Measurements from ENCODE around the gene AGTPBP1.

The AGTPBP1 gene

DNA sequence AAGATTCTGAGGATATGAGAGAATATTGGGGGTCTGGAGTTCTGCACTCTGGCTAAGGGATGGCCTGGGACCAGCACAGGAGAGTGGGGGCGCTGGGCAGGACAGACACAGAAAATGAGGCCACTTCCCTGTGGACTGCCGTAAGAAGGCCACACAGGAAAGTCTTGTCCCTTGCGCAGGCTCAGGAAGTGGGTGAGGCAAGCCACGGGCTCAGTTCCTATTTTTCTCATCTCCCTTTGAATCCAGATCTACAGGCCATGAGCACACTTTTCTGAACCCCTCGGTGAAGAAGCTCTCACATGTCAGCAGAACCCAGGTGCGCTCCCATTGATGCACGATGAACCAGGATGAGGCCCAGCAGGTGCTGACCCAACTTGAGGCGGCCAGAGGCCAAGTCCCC lies 207.4 kb downstream of the AGTPBP1 start:
- Histone ChIP-seq H3K27me3 (replicated peaks; ENCODE audit: control insufficient read depth, insufficient read depth, low read length) (peaks cover 5% of the 10 kb centered on the region), H3K9me3 (ENCODE audit: control insufficient read depth, low read length) (peaks cover 4% of the 10 kb centered on the region), H3K4me3 (ENCODE audit: low read length) (no peak overlapping the region), H3K9ac (ENCODE audit: low read length) (no peak overlapping the region), H3K4me1 (ENCODE audit: control insufficient read depth, insufficient read depth, low read length) (peaks cover 22% of the 10 kb centered on the region), H3K36me3 (ENCODE audit: control insufficient read depth, insufficient read depth, low read length, severe bottlenecking) (no peaks in the 10 kb centered on the region)
- DNase-seq (ENCODE audit: low read depth), result no peak

DNA sequence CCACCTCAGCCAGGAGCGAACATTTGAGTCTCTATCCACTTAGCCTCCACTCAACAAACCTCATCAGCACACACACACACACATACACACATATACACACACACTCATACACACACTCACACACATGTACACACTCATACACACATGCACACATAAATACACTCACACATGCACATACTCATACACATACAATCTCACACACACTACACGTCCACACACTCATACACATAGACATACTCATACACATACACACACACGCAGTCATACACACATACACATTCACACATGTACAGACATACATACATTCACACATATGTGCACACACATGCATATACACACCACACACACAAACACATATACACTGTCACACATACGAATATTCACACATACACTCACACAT lies 208.2 kb downstream of the AGTPBP1 start:
- Histone ChIP-seq H3K4me1 (ENCODE audit: control insufficient read depth, insufficient read depth, low read length) (peaks cover 22% of the 10 kb centered on the region), H3K9me3 (ENCODE audit: control insufficient read depth, low read length) (peaks cover 4% of the 10 kb centered on the region), H3K27me3 (replicated peaks; ENCODE audit: control insufficient read depth, insufficient read depth, low read length) (peaks cover 5% of the 10 kb centered on the region), H3K36me3 (ENCODE audit: control insufficient read depth, insufficient read depth, low read length, severe bottlenecking) (no peaks in the 10 kb centered on the region), H3K9ac (ENCODE audit: low read length) (no peak overlapping the region), H3K4me3 (ENCODE audit: low read length) (no peak overlapping the region)
- no peak for DNase-seq (ENCODE audit: low read depth)

DNA sequence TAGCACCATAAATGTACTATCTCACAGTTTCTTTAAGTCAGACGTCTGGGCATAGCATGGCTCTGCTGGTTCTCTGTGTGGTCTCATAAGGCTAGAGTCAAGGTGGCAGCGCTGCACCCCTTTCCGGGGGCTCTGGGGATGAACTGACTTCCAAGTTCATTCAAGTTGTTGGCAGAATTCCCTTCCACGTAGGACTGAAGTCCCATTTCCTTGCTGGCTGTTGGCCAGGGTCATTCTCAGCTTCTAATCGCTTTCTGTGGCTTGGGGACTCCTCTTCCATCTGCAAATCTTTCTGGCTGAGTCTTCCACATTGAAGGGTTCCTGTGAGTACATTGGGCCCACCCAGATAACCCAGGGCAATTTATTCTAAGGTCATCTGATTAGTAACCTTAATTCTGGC lies 211.0 kb downstream of the AGTPBP1 start:
- Histone ChIP-seq H3K27me3 (replicated peaks; ENCODE audit: control insufficient read depth, insufficient read depth, low read length) (peaks cover 8% of the 10 kb centered on the region), H3K9ac (ENCODE audit: low read length) (no peak overlapping the region), H3K4me3 (ENCODE audit: low read length) (no peak overlapping the region), H3K4me1 (ENCODE audit: control insufficient read depth, insufficient read depth, low read length) (peaks cover under 1% of the 10 kb centered on the region), H3K36me3 (ENCODE audit: control insufficient read depth, insufficient read depth, low read length, severe bottlenecking) (no peaks in the 10 kb centered on the region), H3K9me3 (ENCODE audit: control insufficient read depth, low read length) (peaks cover 9% of the 10 kb centered on the region)
- DNase-seq (ENCODE audit: low read depth), result no peak

DNA sequence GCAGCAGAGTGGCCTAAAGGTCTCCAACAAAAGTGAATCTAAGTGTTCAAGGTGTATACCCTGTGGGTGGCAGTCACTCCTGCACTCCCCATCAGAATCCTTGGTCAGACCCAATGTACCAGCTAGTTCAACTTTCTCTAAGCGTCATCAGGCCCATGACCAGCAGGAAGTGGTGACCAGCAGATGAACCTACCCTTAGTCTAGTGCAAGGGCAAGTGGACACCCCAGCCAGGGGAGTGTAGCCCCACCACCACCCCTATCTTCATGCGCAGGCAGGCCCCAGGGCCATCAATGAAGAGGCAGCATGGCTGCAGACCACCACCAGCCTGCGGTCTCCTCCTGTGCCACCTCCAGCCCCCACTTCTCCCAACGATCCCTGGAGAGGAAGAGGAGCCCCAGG lies 213.1 kb downstream of the AGTPBP1 start:
- Histone ChIP-seq H3K9me3 (ENCODE audit: control insufficient read depth, low read length) (peaks cover 9% of the 10 kb centered on the region), H3K9ac (ENCODE audit: low read length) (no peak overlapping the region), H3K4me1 (ENCODE audit: control insufficient read depth, insufficient read depth, low read length) (no peaks in the 10 kb centered on the region)

DNA sequence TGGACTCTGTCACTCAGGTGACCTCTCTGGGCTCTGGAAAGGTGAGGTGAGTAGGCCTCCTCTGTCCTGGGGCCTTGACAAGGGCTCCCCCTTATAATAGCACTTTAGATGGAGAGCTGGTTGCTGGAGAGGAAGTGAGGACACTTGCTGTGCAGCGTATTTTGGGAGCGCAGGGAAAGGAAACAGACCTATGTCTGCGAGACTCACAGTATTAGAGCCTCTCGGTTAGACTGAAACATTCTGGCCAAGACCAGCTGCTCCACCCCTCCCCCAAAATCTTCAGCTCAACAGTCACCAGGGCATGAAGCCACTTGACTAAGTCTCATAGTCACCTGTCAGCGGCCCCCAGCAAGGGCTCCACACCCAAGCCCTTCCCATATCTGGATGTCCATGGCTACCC lies 213.6 kb downstream of the AGTPBP1 start:
- Histone ChIP-seq H3K36me3 (ENCODE audit: control insufficient read depth, insufficient read depth, low read length, severe bottlenecking) (no peaks in the 10 kb centered on the region), H3K4me3 (ENCODE audit: low read length) (no peak overlapping the region), H3K4me1 (ENCODE audit: control insufficient read depth, insufficient read depth, low read length) (no peaks in the 10 kb centered on the region), H3K27me3 (replicated peaks; ENCODE audit: control insufficient read depth, insufficient read depth, low read length) (peaks cover 26% of the 10 kb centered on the region), H3K9me3 (ENCODE audit: control insufficient read depth, low read length) (peaks cover 9% of the 10 kb centered on the region), H3K9ac (ENCODE audit: low read length) (no peak overlapping the region)
- DNase-seq (ENCODE audit: low read depth), result no peak

More for the DNA sequence above, 213.1 kb downstream of the AGTPBP1 start:
- Histone ChIP-seq H3K27me3 (replicated peaks; ENCODE audit: control insufficient read depth, insufficient read depth, low read length) (peaks cover 28% of the 10 kb centered on the region), H3K4me3 (ENCODE audit: low read length) (no peak overlapping the region), H3K36me3 (ENCODE audit: control insufficient read depth, insufficient read depth, low read length, severe bottlenecking) (no peaks in the 10 kb centered on the region)
- DNase-seq (ENCODE audit: low read depth), result no peak

DNA sequence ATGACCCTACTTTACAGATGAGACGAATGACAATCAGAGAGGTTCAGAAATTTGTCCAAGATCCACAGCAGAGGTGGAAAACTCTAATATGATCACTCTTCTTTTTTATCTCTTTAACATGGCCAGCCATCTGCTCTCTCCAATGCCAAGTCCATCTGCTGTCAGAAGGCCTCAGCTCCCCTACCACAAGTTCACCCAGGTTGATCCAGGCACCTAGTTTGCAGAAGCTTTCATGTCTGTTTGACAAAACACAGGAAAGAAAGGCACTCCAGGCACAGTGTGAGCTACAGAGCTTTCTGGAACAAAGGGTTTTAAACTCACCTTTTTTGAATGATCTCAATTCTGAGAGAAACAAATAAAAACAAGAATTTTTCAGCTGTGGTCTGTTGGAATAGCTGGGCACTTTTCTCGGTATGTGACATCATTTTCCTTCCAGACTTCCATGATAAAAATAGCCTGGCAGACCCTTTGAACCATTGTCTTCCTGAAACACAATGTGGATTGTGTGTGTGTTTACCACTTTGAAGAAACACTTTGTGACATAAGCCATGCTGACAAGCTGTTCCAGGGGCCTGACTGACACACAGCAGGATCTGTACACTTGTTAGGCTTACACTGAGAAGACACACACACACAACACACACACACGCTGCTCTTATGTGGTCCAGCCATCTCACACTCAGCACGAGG lies 214.3 kb downstream of the AGTPBP1 start:
- Histone ChIP-seq H3K4me3 (ENCODE audit: low read length) (no peak overlapping the region), H3K9me3 (ENCODE audit: control insufficient read depth, low read length) (peaks cover 5% of the 10 kb centered on the region), H3K27me3 (replicated peaks; ENCODE audit: control insufficient read depth, insufficient read depth, low read length) (peaks cover 28% of the 10 kb centered on the region), H3K4me1 (ENCODE audit: control insufficient read depth, insufficient read depth, low read length) (peaks cover 3% of the 10 kb centered on the region), H3K9ac (ENCODE audit: low read length) (no peak overlapping the region), H3K36me3 (ENCODE audit: control insufficient read depth, insufficient read depth, low read length, severe bottlenecking) (no peaks in the 10 kb centered on the region)
- no peak for DNase-seq (ENCODE audit: low read depth)

DNA sequence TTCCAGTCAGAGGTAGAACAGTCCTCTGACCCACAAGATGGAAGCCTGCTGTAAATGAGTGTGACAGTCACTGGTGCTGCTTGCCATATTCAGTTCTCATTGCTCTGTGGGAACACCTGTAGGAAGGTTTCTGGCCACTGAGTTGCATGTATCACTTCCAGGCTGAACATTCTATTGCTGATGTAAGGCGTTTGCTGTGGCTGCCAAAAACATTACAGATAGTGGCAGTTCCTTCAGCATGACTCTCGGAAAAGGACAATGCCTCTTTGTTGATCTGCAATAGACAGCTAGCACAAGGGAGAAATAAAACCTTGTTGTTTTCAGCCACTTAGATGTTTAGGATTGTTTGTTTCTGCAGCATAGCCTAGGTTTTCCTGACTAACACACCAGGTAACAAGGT lies 217.2 kb downstream of the AGTPBP1 start:
- no peak overlapping the region for H3K4me3 ChIP-seq (ENCODE audit: low read length)
- H3K4me1 ChIP-seq (ENCODE audit: control insufficient read depth, insufficient read depth, low read length), result peaks cover 7% of the 10 kb centered on the region
- H3K27me3 ChIP-seq (replicated peaks; ENCODE audit: control insufficient read depth, insufficient read depth, low read length), result peaks cover 35% of the 10 kb centered on the region
- peaks cover 5% of the 10 kb centered on the region for H3K9me3 ChIP-seq (ENCODE audit: control insufficient read depth, low read length)
- no peak overlapping the region for H3K9ac ChIP-seq (ENCODE audit: low read length)
- no peaks in the 10 kb centered on the region for H3K36me3 ChIP-seq (ENCODE audit: control insufficient read depth, insufficient read depth, low read length, severe bottlenecking)
- DNase-seq (ENCODE audit: low read depth), result no peak

DNA sequence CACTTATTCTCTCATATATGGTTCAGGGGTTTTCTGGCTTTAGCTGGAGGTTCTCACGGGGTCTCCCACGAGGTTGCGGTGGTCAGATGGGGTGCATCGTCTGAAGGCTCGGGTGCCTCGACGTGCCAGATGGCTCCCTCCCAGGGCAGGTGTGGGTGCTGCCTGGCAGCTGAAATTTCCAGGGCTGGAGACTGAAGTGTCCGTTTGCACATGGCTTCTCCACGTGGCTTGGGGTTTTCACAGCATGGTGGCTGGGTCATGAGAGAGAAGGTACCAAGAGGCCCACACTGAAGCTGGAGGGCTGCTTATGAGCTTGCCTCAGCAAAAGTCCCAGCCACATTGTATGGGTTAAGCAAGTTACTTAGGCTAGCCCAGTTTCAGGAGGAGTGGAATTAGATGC lies 218.6 kb downstream of the AGTPBP1 start:
- DNase-seq (ENCODE audit: low read depth), result no peak
- H3K36me3 ChIP-seq (ENCODE audit: control insufficient read depth, insufficient read depth, low read length, severe bottlenecking), result no peaks in the 10 kb centered on the region
- H3K9ac ChIP-seq (ENCODE audit: low read length), result peak overlapping the region; percentile 49
- H3K4me3 ChIP-seq (ENCODE audit: low read length), result peak overlapping the region; percentile 80
- H3K9me3 ChIP-seq (ENCODE audit: control insufficient read depth, low read length), result peaks cover 5% of the 10 kb centered on the region
- peaks cover 7% of the 10 kb centered on the region for H3K4me1 ChIP-seq (ENCODE audit: control insufficient read depth, insufficient read depth, low read length)
- H3K27me3 ChIP-seq (replicated peaks; ENCODE audit: control insufficient read depth, insufficient read depth, low read length), result peaks cover 35% of the 10 kb centered on the region

DNA sequence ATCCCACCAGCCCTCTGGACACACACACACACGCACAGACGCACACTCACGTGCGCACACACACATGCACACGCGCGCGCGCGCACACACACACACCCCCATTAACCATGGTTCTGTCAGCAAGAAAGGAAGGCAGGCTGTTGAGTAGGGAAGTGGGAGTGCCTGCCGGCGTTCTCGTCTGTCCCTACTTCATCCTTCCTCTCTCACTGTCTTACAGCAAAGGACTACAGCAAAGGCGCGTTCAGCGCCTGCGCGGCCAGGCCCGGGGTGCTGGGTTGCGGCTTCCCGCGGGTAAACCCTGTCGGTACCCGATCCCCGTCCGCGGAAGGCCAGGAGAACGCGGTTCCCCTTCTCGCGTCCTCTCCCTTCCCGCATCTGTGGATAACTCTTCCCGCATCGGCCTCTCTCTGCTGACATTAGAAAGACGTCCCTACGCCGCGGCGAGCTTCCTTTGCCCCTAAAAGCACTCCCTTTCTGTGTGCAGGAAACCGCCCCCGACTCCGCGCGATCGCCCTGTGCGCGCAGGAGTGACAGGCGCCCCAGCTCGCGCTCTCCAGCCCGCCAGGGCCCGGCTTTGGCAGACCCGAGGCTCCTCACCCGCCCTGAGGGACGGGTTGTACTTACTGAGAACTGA lies 219.2 kb downstream of the AGTPBP1 start:
- H3K9me3 ChIP-seq (ENCODE audit: control insufficient read depth, low read length), result peaks cover 5% of the 10 kb centered on the region
- peak overlapping the region; percentile 49 for H3K9ac ChIP-seq (ENCODE audit: low read length)
- H3K27me3 ChIP-seq (replicated peaks; ENCODE audit: control insufficient read depth, insufficient read depth, low read length), result peaks cover 35% of the 10 kb centered on the region
- H3K4me3 ChIP-seq (ENCODE audit: low read length), result peak overlapping the region; percentile 80
- peaks cover 7% of the 10 kb centered on the region for H3K4me1 ChIP-seq (ENCODE audit: control insufficient read depth, insufficient read depth, low read length)
- peak; percentile 43 for DNase-seq (ENCODE audit: low read depth)
- H3K36me3 ChIP-seq (ENCODE audit: control insufficient read depth, insufficient read depth, low read length, severe bottlenecking), result no peaks in the 10 kb centered on the region

DNA sequence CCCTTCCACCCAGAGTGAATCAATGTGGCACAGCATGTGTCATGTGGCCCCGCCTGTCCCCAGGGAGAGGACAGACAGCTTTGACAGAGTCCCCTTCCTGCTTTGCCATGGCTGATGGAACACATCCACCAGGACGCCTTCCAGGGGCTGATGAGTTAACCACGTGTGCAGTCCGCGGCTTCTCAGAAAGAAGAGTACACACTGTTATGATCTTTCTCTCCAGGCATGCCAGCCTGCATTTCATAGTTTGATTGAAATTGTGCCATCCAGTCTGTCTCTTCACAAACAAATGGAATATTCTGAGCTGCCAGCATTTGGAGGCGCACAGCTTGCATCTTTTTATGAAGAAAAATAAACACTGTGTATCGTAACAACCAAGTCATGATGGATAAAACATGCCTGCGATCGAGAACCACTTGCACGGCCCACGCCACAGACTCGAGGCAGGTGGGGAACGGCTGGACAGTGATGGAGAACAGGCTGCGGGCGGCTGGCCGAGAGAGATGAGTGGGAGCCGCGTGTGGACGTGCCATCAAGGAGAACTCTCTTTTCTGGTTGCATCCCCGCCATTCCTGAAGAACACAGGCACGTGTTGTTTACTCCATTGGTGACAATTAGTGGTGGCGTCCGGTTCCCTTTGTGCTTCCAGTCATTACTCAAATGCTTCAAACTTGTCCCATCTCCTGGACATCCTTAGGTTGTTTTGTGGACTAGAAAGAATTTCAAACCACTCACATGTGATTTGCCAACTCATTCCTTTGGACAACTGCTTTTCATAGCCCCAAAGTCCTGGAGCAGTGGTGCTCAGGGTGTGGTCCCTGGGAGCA lies 220.2 kb downstream of the AGTPBP1 start:
- Histone ChIP-seq H3K4me1 (ENCODE audit: control insufficient read depth, insufficient read depth, low read length) (peaks cover 7% of the 10 kb centered on the region), H3K9me3 (ENCODE audit: control insufficient read depth, low read length) (peaks cover 5% of the 10 kb centered on the region)
- no peak for DNase-seq (ENCODE audit: low read depth)

DNA sequence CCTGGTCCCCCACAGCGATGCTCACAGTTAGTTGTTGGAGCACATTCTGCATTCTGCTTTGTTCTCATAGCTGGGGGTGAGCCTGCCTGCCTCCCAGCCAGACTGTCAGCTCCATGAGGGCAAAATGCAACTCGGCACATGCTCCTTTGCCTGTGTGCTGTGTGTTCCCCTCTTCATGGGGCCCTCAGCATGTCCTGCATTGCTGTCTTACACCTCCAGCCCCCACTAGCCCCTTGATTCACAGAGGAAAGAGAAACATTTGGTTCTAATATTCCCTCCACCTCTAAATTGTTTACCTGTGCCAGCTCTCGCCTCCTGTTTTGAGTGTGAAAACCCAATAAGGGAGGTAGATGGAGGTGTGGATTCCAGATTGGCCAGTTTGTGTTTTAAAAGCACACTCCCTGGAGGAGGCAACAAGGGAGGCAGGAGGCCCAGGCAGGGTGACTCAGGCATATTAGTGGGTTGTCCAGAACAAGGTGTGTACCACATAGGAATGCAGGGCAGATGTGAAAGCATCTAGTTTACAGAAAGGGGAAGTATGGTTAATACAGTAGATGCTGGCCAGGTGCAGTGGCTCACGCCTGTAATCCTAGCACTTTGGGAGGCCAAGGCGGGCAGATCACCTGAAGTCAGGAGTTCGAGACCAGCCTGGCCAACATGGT lies 224.6 kb downstream of the AGTPBP1 start:
- peaks cover 11% of the 10 kb centered on the region for H3K27me3 ChIP-seq (replicated peaks; ENCODE audit: control insufficient read depth, insufficient read depth, low read length)
- H3K4me1 ChIP-seq (ENCODE audit: control insufficient read depth, insufficient read depth, low read length), result peaks cover under 1% of the 10 kb centered on the region
- H3K9ac ChIP-seq (ENCODE audit: low read length), result no peak overlapping the region
- no peak for DNase-seq (ENCODE audit: low read depth)
- H3K36me3 ChIP-seq (ENCODE audit: control insufficient read depth, insufficient read depth, low read length, severe bottlenecking), result no peaks in the 10 kb centered on the region
- H3K9me3 ChIP-seq (ENCODE audit: control insufficient read depth, low read length), result no peaks in the 10 kb centered on the region
- no peak overlapping the region for H3K4me3 ChIP-seq (ENCODE audit: low read length)

More for the DNA sequence above, 220.2 kb downstream of the AGTPBP1 start:
- H3K36me3 ChIP-seq (ENCODE audit: control insufficient read depth, insufficient read depth, low read length, severe bottlenecking), result no peaks in the 10 kb centered on the region
- no peak overlapping the region for H3K9ac ChIP-seq (ENCODE audit: low read length)
- H3K4me3 ChIP-seq (ENCODE audit: low read length), result no peak overlapping the region
- H3K27me3 ChIP-seq (replicated peaks; ENCODE audit: control insufficient read depth, insufficient read depth, low read length), result peaks cover 35% of the 10 kb centered on the region

All from adipocyte (in vitro differentiated cells).